IMR-90 (cell line): ENCODE data around the gene ZNF423. TPM values are rescaled to one million over a fixed set of nuclear protein-coding genes. Genes with fewer than 3 reads are reported as not detected.

Experiments
- ATAC-seq: fragments of 200-7000 bp; cut with Tn5 transposase; 2 replicates; pipeline ENCODE4 v1.9.1; 2020; ENCODE audit warnings: low read depth, mild to moderate bottlenecking, moderate library complexity
- BruUV-seq: library from RNA; stranded (reverse); fragments of 400-500 nt; replicated peaks from 2 replicates; lab custom pipeline; 2021; lab: Mats Ljungman, UMichigan
- CTCF ChIA-PET: fragments of 300-600 bp; formaldehyde crosslinking; extraction: SDS; loops from one replicate; lab custom pipeline; 2021; ENCODE audit warnings: antibody characterized with exemption; lab: Yijun Ruan, JAX
- POLR2A ChIA-PET: fragments of 300-600 bp; sonication (Branson Sonifier 250); formaldehyde crosslinking; loops from one replicate; lab custom pipeline; 2022; ENCODE audit warnings: antibody characterized with exemption; ENCODE audit not compliant: unreplicated experiment; lab: Charles Lee
- DNase-seq: peaks from one replicate; pipeline ENCODE4 v3.0.0; 2013
- H2AFZ ChIP-seq: replicated peaks from 2 replicates; pipeline ENCODE3; 2013; ENCODE audit warnings: low read length, mild to moderate bottlenecking; ENCODE audit not compliant: poor library complexity
- H2AK5ac ChIP-seq: 2 replicates; pipeline ENCODE4 v1.6.1; 2013; ENCODE audit warnings: low read depth, low read length, inconsistent platforms
- H2AK9ac ChIP-seq: replicated peaks from 2 replicates; pipeline ENCODE3; 2013; ENCODE audit warnings: mild to moderate bottlenecking, low read depth, low read length, moderate library complexity; ENCODE audit not compliant: poor library complexity
- H2BK120ac ChIP-seq: 2 replicates; pipeline ENCODE4 v1.6.1; 2013; ENCODE audit warnings: low read depth, low read length, inconsistent platforms
- H2BK15ac ChIP-seq: 3 replicates; pipeline ENCODE4 v1.6.1; 2013; ENCODE audit warnings: low read depth, low read length, inconsistent platforms
- H2BK20ac ChIP-seq: 2 replicates; pipeline ENCODE4 v1.6.1; 2013; ENCODE audit warnings: low read depth, mild to moderate bottlenecking, inconsistent platforms, low read length, moderate library complexity
- H2BK5ac ChIP-seq: 2 replicates; pipeline ENCODE4 v1.6.1; 2013; ENCODE audit warnings: mild to moderate bottlenecking, low read depth, low read length, inconsistent platforms; ENCODE audit not compliant: poor library complexity, severe bottlenecking
- H3K14ac ChIP-seq: replicated peaks from 2 replicates; pipeline ENCODE4 v1.6.1; 2013; ENCODE audit warnings: low read depth, low read length, inconsistent platforms
- H3K18ac ChIP-seq: 2 replicates; pipeline ENCODE4 v1.6.1; 2013; ENCODE audit warnings: low read depth, low read length, control low read depth
- H3K23ac ChIP-seq: 2 replicates; pipeline ENCODE4 v1.6.1; 2013; ENCODE audit warnings: low read depth, low read length, inconsistent platforms
- H3K27ac ChIP-seq: 2 replicates; pipeline ENCODE4 v1.5.1; 2013; ENCODE audit warnings: mild to moderate bottlenecking, control low read depth, low read length; ENCODE audit not compliant: insufficient read depth
- H3K27me3 ChIP-seq: 2 replicates; pipeline ENCODE4 v1.6.1; 2013; ENCODE audit warnings: low read length; ENCODE audit not compliant: control insufficient read depth, insufficient read depth
- H3K36me3 ChIP-seq: 2 replicates; pipeline ENCODE4 v1.6.1; 2013; ENCODE audit warnings: low read length, mixed read lengths; ENCODE audit not compliant: control insufficient read depth, insufficient read depth
- H3K4ac ChIP-seq: 2 replicates; pipeline ENCODE4 v1.6.1; 2013; ENCODE audit warnings: low read depth, low read length, inconsistent platforms
- H3K4me1 ChIP-seq: 2 replicates; pipeline ENCODE4 v1.6.1; 2013; ENCODE audit warnings: low read length, mixed read lengths; ENCODE audit not compliant: control insufficient read depth, insufficient read depth
- H3K4me2 ChIP-seq: 2 replicates; pipeline ENCODE4 v1.6.1; 2013; ENCODE audit warnings: low read depth, mild to moderate bottlenecking, control low read depth, low read length, moderate library complexity
- H3K4me3 ChIP-seq: 2 replicates; pipeline ENCODE4 v1.5.1; 2013; ENCODE audit warnings: low read depth, mild to moderate bottlenecking, control low read depth, low read length, moderate library complexity; ENCODE audit not compliant: insufficient read depth
- H3K56ac ChIP-seq: 2 replicates; pipeline ENCODE4 v1.6.1; 2013; ENCODE audit warnings: low read length, inconsistent platforms; ENCODE audit not compliant: insufficient read depth; ENCODE audit errors: extremely low read depth
- H3K79me1 ChIP-seq, 2 experiments: 2 replicates each; pipeline ENCODE4 v1.6.1; 2013; ENCODE audit warnings: low read length in 2 of 2, inconsistent platforms in 1 of 2, low read depth in 1 of 2
- H3K9ac ChIP-seq: 2 replicates; pipeline ENCODE4 v1.6.1; 2013; ENCODE audit warnings: low read depth, low read length, control low read depth
- H3K9me1 ChIP-seq: 2 replicates; pipeline ENCODE4 v1.6.1; 2013; ENCODE audit warnings: low read length, inconsistent platforms; ENCODE audit not compliant: insufficient read depth
- H3K9me3 ChIP-seq: 2 replicates; pipeline ENCODE4 v1.6.1; 2013; ENCODE audit warnings: low read length; ENCODE audit not compliant: control insufficient read depth, insufficient read depth
- H4K20me1 ChIP-seq: 2 replicates; pipeline ENCODE4 v1.6.1; 2013; ENCODE audit warnings: low read length, inconsistent platforms; ENCODE audit not compliant: insufficient read depth
- H4K5ac ChIP-seq: 2 replicates; pipeline ENCODE4 v1.6.1; 2013; ENCODE audit warnings: mild to moderate bottlenecking, low read depth, low read length, control low read depth
- H4K8ac ChIP-seq, 2 experiments: 2 replicates each; pipeline ENCODE4 v1.6.1; 2013; ENCODE audit warnings: low read depth in 2 of 2, low read length in 2 of 2, control low read depth in 1 of 2, inconsistent platforms in 1 of 2
- H4K91ac ChIP-seq: 2 replicates; pipeline ENCODE4 v1.6.1; 2013; ENCODE audit warnings: low read depth, low read length, inconsistent platforms; ENCODE audit not compliant: insufficient read depth
- BHLHE40 ChIP-seq: fragments of 150-350 bp; IDR thresholded peaks from 2 replicates; pipeline ENCODE4 v1.6.1; 2016; ENCODE audit warnings: mild to moderate bottlenecking, low read depth, low read length
- CEBPB ChIP-seq: IDR thresholded peaks from 2 replicates; pipeline ENCODE4 v1.6.1; 2012; ENCODE audit warnings: low read depth, low read length, improper control_type of control experiment
- FOS ChIP-seq: fragments of 150-350 bp; IDR thresholded peaks from 2 replicates; pipeline ENCODE4 v1.6.1; 2016; ENCODE audit warnings: low read depth, low read length
- MAZ ChIP-seq: IDR thresholded peaks from 2 replicates; pipeline ENCODE4 v1.6.1; 2012; ENCODE audit warnings: low read depth, mild to moderate bottlenecking, low read length, improper control_type of control experiment, moderate library complexity, borderline replicate concordance
- MXI1 ChIP-seq: IDR thresholded peaks from 2 replicates; pipeline ENCODE4 v1.6.1; 2012; ENCODE audit warnings: low read depth, mild to moderate bottlenecking, low read length, moderate library complexity, borderline replicate concordance
- NFE2L2 ChIP-seq: fragments of 150-350 bp; IDR thresholded peaks from 2 replicates; pipeline ENCODE4 v1.6.1; 2016; ENCODE audit warnings: low read depth, mild to moderate bottlenecking, low read length
- RCOR1 ChIP-seq: IDR thresholded peaks from 2 replicates; pipeline ENCODE4 v1.6.1; 2012; ENCODE audit warnings: mild to moderate bottlenecking, low read length, improper control_type of control experiment; ENCODE audit not compliant: insufficient replicate concordance
- RFX5 ChIP-seq: IDR thresholded peaks from 2 replicates; pipeline ENCODE4 v1.8.0; 2012; ENCODE audit warnings: low read depth, mild to moderate bottlenecking, low read length, moderate library complexity
- SMC3 ChIP-seq: fragments of 150-350 bp; IDR thresholded peaks from 2 replicates; pipeline ENCODE4 v1.6.1; 2016; ENCODE audit warnings: low read depth, mild to moderate bottlenecking, antibody characterized with exemption, low read length, moderate library complexity
- WGBS, 2 experiments: methylation state at CpG; one replicate each; pipeline versions ENCODE4 v1.1.5 to v1.1.7; 2013; ENCODE audit warnings: missing lambda C conversion rate in 2 of 2; ENCODE audit not compliant: insufficient read length in 1 of 2; ENCODE audit errors: extremely low coverage in 2 of 2; 5-methylcytosine and 5-hydroxymethylcytosine counted together
- dilution Hi-C: fragments of 300-500 bp; cut with HindIII; formaldehyde crosslinking; loops from one replicate; pipeline ENCODE4 v1.14.3; 2018; ENCODE audit warnings: low sequenced_read_pairs; ENCODE audit not compliant: unreplicated experiment
- in situ Hi-C: fragments of 300-500 bp; cut with MboI; formaldehyde crosslinking; loops from 3 replicates; pipeline ENCODE4 v1.14.3; 2019; ENCODE audit warnings: low sequenced_read_pairs, inconsistent platforms, mixed read lengths
- intact Hi-C: fragments of 100-400 bp; cut with micrococcal nuclease; formaldehyde crosslinking; loops from 2 replicates; pipeline ENCODE4 v1.10.0; 2022
- polyA plus RNA-seq, 3 experiments: library from polyadenylated mRNA; depleted of rRNA; stranded (reverse); fragments of >200 nt; gene quantifications; 2 replicates each; pipeline ENCODE4 v1.2.3, GENCODE V29; 2012; ENCODE audit warnings: low replicate concordance in 1 of 3
- total RNA-seq: library from RNA; depleted of rRNA; stranded (reverse); fragments of >200 nt; gene quantifications from 2 replicates; pipeline ENCODE4 v1.2.3, GENCODE V29; 2012
- TF ChIP-seq, protein P1 (sequence below): fragments of 150-350 bp; IDR thresholded peaks from 2 replicates; pipeline ENCODE4 v1.6.1; 2017; ENCODE audit warnings: mild to moderate bottlenecking, antibody characterized with exemption, low read length, low read depth
- TF ChIP-seq, protein P2 (sequence below): fragments of 150-350 bp; IDR thresholded peaks from 2 replicates; pipeline ENCODE4 v1.6.1; 2016; ENCODE audit warnings: low read depth, mild to moderate bottlenecking, low read length, moderate library complexity, borderline replicate concordance

The ZNF423 gene
- total and polyA plus RNA-seq, 2 of the 4 experiments (the other 2 are of a cell fraction), result under 0.01 to 0.10 TPM

DNA sequence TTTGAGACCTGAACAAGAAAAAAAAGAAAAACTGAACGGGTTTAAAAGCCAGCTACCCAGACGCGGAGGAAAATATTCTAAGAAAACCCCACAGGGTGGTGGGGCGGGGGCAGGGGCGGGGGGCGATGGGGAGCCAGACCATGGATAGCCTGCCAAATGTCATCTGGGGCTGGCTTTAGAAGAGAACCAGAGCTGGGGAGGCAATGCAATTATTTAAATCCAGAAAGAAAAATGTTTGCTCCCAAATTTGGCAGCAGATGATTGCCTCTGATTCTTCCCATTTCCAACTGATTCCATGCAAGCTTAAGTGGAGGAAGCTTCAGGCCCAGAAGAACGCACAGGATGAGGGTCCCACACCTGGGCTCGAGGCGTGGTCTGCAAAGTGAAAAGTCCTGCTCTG, 34.8 kb downstream of the ZNF423 start:
- POLR2A ChIA-PET, result no interaction called here
- Histone ChIP-seq H2BK5ac (no peak overlapping the region), H3K9me1 (no peaks in the 10 kb centered on the region), H3K4me3 (no peak overlapping the region), H3K9ac (no peak overlapping the region), H3K27me3 (peaks cover 2% of the 10 kb centered on the region; the same call in 1 of the 2 replicates), H3K14ac (no peak overlapping the region), H4K8ac (no peak overlapping the region), H3K23ac (no peak overlapping the region), H3K36me3 (no peaks in the 10 kb centered on the region), H2BK120ac (no peak overlapping the region), H2BK20ac (no peak overlapping the region), H3K4ac (no peak overlapping the region), H3K4me2 (no peak overlapping the region), H3K56ac (no peak overlapping the region), H2AK5ac (no peak overlapping the region), H3K27ac (no peak overlapping the region), H4K5ac (no peak overlapping the region), H2AFZ (no peak overlapping the region), H4K91ac (no peak overlapping the region), H3K9me3 (no peaks in the 10 kb centered on the region), H3K4me1 (no peaks in the 10 kb centered on the region), H4K20me1 (no peaks in the 10 kb centered on the region), H3K79me1 (no peaks in the 10 kb centered on the region), H2BK15ac (no peak overlapping the region), H2AK9ac (no peak overlapping the region), H3K18ac (no peak overlapping the region)
- dilution Hi-C loops (no loop called here), in situ Hi-C loops (no loop called here), intact Hi-C loops (no loop called here)
- no TSS peak for BruUV-seq
- TF ChIP-seq FOS (no peak), BHLHE40 (no peak), MAZ (no peak), CEBPB (no peak), RCOR1 (no peak), NFE2L2 (no peak), SMC3 (no peak), MXI1 (no peak), RFX5 (no peak)
- TF ChIP-seq, protein P1, sequence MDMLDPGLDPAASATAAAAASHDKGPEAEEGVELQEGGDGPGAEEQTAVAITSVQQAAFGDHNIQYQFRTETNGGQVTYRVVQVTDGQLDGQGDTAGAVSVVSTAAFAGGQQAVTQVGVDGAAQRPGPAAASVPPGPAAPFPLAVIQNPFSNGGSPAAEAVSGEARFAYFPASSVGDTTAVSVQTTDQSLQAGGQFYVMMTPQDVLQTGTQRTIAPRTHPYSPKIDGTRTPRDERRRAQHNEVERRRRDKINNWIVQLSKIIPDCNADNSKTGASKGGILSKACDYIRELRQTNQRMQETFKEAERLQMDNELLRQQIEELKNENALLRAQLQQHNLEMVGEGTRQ, result no peak
- TF ChIP-seq, protein P2, sequence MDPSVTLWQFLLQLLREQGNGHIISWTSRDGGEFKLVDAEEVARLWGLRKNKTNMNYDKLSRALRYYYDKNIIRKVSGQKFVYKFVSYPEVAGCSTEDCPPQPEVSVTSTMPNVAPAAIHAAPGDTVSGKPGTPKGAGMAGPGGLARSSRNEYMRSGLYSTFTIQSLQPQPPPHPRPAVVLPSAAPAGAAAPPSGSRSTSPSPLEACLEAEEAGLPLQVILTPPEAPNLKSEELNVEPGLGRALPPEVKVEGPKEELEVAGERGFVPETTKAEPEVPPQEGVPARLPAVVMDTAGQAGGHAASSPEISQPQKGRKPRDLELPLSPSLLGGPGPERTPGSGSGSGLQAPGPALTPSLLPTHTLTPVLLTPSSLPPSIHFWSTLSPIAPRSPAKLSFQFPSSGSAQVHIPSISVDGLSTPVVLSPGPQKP, result no peak
- WGBS, 2 experiments, result 20% methylated on average over 1 of the region's 9 CpGs; no CpG with 5 or more reads in 1 of the 2 experiments
- CTCF ChIA-PET, result no interaction called here
- DNase-seq (no peak), ATAC-seq (no peak)
